ENCODE data around the gene CLN3.

The CLN3 gene

DNA sequence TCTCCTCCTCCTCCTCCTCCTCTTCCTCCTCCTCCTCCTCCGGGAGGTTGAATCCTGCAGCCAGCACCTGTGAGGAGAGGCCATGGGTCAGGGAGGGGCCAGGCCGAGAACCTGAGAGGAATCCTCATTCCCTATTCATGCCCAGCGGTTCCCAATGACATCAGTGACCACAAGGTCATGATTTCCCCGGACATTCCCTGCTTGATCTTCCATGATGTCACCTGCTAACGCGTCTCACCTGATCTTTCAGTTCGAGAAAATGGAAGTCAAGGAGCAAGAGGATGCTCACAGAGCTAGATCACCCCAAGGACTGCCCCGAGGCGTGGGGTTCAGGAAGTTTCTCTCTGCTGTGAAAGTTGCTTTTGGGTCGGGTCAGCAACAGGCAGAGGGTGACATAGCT, 8.0 kb upstream of the CLN3 start:
- Histone ChIP-seq H3K4me1 (ENCODE audit: control insufficient read depth in 1 of 2, insufficient read depth in 1 of 2, low read depth in 1 of 2, low read length in 1 of 2) (peaks cover 27 to 35% of the 10 kb centered on the region in 2 experiments), H3K27ac (peak overlapping the region; percentile 100), H3K4me3 (ENCODE audit: low read depth in 1 of 2, low read length in 1 of 2) (no peak overlapping the region), H3K9me3 (no peaks in the 10 kb centered on the region), H3K27me3 (no peaks in the 10 kb centered on the region), H3K36me3 (peaks cover 59% of the 10 kb centered on the region)
- TF ChIP-seq CTCF (IDR thresholded peaks at IDR 0.05), result no peak

- Histone ChIP-seq H3K27ac (peak overlapping the region; percentile 100), H3K27me3 (no peaks in the 10 kb centered on the region), H3K36me3 (peaks cover 59% of the 10 kb centered on the region), H3K9me3 (no peaks in the 10 kb centered on the region), H3K4me3 (ENCODE audit: low read depth in 1 of 2, low read length in 1 of 2) (no peak overlapping the region), H3K4me1 (ENCODE audit: control insufficient read depth in 1 of 2, insufficient read depth in 1 of 2, low read depth in 1 of 2, low read length in 1 of 2) (peaks cover 34 to 44% of the 10 kb centered on the region in 2 experiments)
- TF ChIP-seq CTCF (IDR thresholded peaks at IDR 0.05), result no peak
These were observed 7.0 kb upstream of the CLN3 start for GRCh38 chr16:28498666-28499381.

- no peak for TF ChIP-seq CTCF (IDR thresholded peaks at IDR 0.05)
These were observed 6.2 kb upstream of the CLN3 start for GRCh38 chr16:28497861-28498599.

DNA sequence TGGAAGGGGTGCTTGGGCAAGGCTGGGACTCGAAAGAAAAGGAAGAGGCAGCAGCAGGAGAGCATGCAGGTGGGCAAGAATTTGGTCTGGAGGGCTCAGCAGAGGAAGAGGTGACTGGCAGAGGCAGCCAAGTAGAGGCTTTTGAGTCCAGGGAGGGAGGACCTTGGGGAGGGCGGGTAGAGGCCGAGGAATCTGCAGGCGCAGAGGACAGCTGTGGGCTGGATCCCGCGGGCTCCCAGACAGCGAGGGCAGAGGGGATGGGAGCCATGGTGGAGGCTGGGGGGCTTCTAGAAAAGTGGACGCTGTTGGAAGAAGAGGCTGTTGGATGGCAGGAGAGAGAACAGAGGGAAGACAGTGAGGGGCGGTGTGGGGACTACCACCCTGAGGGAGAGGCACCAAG, 5.5 kb upstream of the CLN3 start:
- no peaks in the 10 kb centered on the region for H3K27me3 ChIP-seq
- peaks cover 59% of the 10 kb centered on the region for H3K36me3 ChIP-seq
- no peak for TF ChIP-seq CTCF (IDR thresholded peaks at IDR 0.05)
- H3K4me1 ChIP-seq (ENCODE audit: control insufficient read depth in 1 of 2, insufficient read depth in 1 of 2, low read depth in 1 of 2, low read length in 1 of 2), result peaks cover 48 to 58% of the 10 kb centered on the region in 2 experiments
- H3K9me3 ChIP-seq, result no peaks in the 10 kb centered on the region
- peak overlapping the region; percentile 100 for H3K27ac ChIP-seq
- peak overlapping the region in 1 of 2 experiments; percentile 88 for H3K4me3 ChIP-seq (ENCODE audit: low read depth in 1 of 2, low read length in 1 of 2)

More at GRCh38 chr16:28497861-28498599, 6.2 kb upstream of the CLN3 start:
- no peaks in the 10 kb centered on the region for H3K9me3 ChIP-seq
- H3K27ac ChIP-seq, result peak overlapping the region; percentile 100
- H3K4me3 ChIP-seq (ENCODE audit: low read depth in 1 of 2, low read length in 1 of 2), result no peak overlapping the region
- H3K4me1 ChIP-seq (ENCODE audit: control insufficient read depth in 1 of 2, insufficient read depth in 1 of 2, low read depth in 1 of 2, low read length in 1 of 2), result peaks cover 42 to 51% of the 10 kb centered on the region in 2 experiments
- H3K27me3 ChIP-seq, result no peaks in the 10 kb centered on the region
- peaks cover 59% of the 10 kb centered on the region for H3K36me3 ChIP-seq

DNA sequence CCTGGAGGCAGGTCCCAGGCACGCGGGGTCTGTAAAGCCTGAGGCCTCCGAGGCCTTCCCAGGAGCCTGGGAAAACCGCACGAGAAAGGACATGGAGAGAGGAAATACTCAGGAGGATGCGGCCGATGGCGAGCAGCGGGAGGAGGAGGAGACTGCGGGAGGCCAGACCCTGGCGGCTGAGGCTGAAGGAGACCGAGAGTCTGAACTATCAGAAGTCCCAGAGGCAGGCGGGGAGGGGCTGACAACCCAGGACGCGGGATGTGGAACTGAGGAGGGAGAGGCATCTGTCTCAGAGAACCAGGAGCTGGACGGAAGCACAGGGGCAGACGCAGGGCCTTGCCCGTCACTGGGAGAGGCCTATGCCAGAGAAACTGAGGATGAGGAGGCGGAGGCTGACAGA, 5.0 kb upstream of the CLN3 start:
- Histone ChIP-seq H3K27ac (peak overlapping the region; percentile 100), H3K27me3 (no peaks in the 10 kb centered on the region), H3K9me3 (no peaks in the 10 kb centered on the region), H3K4me3 (ENCODE audit: low read depth in 1 of 2, low read length in 1 of 2) (peak overlapping the region; percentile 83 to 88), H3K36me3 (peaks cover 58% of the 10 kb centered on the region), H3K4me1 (ENCODE audit: control insufficient read depth in 1 of 2, insufficient read depth in 1 of 2, low read depth in 1 of 2, low read length in 1 of 2) (peaks cover 50 to 60% of the 10 kb centered on the region in 2 experiments)
- TF ChIP-seq CTCF (IDR thresholded peaks at IDR 0.05), result no peak

Data from neutrophil (primary cell).